Hematopoietic multipotent progenitor cell (in vitro differentiated cells): ENCODE measurements around the gene TRABD2A. TPM values are rescaled to one million over a fixed set of nuclear protein-coding genes. Genes with fewer than 3 reads are reported as not detected.
A peak's percentile ranks its signal among the peaks of the same experiment; 100 is the strongest.

Experiments
- DNase-seq, 3 donors: peaks; one replicate each; pipeline ENCODE4 v3.0.0-alpha.2; 2011 to 2015; ENCODE audit warnings: low read depth in 2 of 3, low spot score in 2 of 3
- total RNA-seq: library from RNA; depleted of rRNA; stranded (reverse); fragments of >200 nt; gene quantifications from one replicate; pipeline ENCODE4 v1.2.3, GENCODE V29; 2012

TRABD2A gene
- total RNA-seq, 1 donor: 0.27 TPM

DNA sequence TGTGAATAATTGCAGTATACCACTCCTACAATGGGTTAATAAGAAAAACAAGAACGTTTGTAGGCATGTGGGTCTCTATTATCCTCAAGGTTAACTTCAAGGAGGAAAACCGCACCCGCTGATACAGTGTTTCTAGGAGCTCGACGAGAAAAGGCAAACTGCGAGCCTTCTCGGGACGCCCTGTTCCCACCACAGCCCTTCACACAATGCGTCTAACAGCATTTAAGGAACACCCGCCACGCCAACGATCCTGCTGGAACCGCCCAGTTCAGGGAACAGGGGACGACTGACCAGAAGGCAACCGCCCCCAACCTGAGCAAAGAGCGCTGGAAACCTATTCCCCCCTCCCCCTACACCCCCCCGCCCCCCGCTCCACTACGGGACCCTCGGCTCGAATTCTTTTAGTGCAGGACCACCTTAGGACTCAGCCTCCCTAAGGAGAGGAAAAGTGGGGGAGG lies 23.9 kb upstream of the TRABD2A start:
- DNase-seq: no peak

DNA sequence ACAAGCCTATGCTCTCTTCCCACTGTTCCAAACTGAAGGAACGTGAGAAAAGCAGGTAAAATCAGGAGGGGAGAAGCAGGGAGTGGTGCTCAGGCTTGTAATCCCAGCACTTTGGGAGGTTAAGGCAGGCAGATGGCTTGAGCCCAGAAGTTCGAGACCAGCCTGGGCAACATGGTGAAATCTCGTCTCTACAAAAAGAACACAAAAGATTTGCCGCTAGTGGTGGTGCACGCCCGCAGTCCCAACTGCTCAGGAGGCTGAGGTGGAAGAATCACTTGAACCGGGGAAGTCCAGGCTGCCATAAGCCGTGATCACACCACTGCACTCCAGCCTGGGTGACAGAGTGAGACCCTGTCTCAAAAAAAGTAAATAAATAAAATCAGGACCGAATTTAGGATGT lies 23.3 kb upstream of the TRABD2A start:
- DNase-seq: no peak

DNA sequence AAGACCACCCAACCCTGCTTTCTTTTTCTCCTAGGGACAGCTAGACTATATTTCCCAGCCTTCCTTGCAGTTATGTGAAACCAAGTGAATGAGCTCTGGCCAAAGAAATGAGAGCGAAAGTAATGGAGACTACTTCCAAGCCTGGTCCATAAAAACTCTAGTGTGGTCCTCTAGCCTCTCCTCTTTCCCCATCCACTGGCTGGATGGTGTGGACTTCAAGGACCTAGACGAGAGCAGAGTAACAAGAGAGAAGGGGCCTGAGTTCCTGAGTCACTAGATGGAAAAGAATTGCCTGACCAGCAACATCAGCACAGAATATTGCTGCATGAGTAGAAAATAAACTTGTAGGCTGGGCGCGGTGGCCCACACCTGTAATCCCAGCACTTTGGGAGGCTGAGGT lies 21.6 kb upstream of the TRABD2A start:
- no peak for DNase-seq

DNA sequence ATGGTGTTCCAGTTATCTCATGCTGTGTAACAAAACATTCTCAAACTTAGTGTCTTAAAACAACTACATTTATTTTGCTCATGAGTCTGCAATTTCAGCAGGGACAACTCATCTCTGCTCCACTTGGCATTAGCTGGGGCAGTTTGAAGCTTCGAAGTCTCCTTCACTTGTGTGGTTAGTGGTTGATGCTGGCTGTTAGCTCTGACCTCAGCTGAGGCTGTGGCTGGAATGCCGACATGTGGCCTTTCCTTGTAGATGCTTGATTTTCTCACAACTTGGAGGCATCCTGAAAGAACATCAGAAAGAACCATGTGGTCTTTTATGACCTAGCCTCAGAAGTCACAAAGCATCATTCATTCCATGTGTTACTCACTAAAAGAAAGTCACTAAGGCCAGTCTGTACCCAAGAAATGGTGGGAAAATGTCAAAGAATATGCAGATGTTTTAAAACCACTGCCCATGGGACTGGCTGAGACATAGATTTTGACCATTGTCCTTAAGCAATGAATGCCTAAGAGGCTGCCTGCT lies 20.8 kb upstream of the TRABD2A start:
- DNase-seq: no peak

GRCh38 chr2:84900971-84901370 lies 20.1 kb upstream of the TRABD2A start:
- no peak for DNase-seq

- DNase-seq: no peak
These were observed 18.7 kb upstream of the TRABD2A start for GRCh38 chr2:84899304-84900204.

GRCh38 chr2:84897773-84898172 lies 16.9 kb upstream of the TRABD2A start:
- no peak for DNase-seq

- no peak for DNase-seq
These were observed 15.7 kb upstream of the TRABD2A start for GRCh38 chr2:84896567-84896966.

- DNase-seq: peak in 1 of 3 donors; percentile 51
These were observed 14.1 kb upstream of the TRABD2A start for GRCh38 chr2:84894758-84895520.

DNA sequence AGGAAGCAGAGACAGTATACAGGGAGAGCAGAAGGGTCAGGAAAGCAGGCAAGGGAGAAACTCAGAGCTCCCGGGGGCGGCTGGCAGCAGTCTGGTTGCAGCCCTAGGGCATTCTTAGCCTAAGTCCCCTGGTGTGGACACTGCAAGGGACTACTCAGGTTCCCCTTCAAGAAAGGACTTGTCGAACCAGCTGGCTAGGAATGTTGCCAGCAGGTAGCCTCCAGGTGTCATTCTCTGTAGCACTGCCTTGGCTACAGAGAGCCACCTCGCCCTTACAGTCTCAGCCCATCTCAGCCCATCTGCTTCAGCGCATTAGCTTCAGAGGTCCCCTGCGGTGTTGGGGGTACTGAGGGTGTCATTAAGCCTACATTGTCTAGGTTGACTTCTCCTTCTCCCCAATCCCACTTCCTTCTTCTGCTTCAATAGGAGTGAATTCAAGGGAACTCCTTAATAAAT lies 13.3 kb upstream of the TRABD2A start:
- no peak for DNase-seq

- DNase-seq: no peak
These were observed 10.6 kb upstream of the TRABD2A start for GRCh38 chr2:84891355-84892010.

DNA sequence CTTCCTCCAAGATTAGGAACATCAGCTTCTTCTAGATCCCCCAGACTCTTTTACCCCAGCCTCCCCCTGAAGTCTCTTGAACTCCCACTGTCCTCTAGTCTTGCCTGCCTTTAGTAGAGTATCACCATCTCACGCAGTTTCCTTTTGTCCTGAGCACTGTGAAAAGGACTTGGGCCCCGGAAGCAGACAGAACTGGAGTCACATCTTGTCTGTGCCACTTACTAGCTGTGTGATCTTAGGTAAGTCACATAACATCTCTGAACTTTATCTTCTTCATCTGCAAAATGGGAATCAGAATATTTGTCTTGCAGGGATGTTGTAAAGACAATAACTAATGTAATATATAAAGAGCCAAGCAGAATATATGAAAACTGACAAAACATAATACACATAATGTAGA lies 8.4 kb upstream of the TRABD2A start:
- DNase-seq: no peak

- DNase-seq: peak in 2 of 3 donors; percentile 62 to 82
These were observed 7.8 kb upstream of the TRABD2A start for GRCh38 chr2:84888401-84889276.

GRCh38 chr2:84886791-84887190 lies 5.9 kb upstream of the TRABD2A start:
- DNase-seq: no peak

DNA sequence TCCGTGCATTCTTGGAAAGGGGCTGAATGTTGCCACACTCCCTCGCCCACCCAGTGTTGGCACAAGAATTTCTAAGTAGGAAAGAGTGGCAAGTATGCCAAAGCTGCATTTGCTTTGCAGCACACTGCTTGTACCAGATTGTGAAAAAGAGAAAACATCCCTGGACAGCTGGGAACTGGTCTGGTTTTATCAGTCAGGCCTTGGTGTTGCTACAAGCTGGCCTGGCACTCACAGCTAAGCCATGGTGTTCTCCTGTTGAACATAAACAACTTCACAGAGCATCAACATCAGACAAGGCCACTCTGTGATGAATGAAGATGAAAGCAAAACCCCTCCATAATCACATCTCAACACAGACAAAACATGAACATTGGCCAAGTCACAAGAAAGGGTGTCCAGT lies 4.2 kb upstream of the TRABD2A start:
- no peak for DNase-seq

GRCh38 chr2:84884449-84884848 lies 3.6 kb upstream of the TRABD2A start:
- no peak for DNase-seq

DNA sequence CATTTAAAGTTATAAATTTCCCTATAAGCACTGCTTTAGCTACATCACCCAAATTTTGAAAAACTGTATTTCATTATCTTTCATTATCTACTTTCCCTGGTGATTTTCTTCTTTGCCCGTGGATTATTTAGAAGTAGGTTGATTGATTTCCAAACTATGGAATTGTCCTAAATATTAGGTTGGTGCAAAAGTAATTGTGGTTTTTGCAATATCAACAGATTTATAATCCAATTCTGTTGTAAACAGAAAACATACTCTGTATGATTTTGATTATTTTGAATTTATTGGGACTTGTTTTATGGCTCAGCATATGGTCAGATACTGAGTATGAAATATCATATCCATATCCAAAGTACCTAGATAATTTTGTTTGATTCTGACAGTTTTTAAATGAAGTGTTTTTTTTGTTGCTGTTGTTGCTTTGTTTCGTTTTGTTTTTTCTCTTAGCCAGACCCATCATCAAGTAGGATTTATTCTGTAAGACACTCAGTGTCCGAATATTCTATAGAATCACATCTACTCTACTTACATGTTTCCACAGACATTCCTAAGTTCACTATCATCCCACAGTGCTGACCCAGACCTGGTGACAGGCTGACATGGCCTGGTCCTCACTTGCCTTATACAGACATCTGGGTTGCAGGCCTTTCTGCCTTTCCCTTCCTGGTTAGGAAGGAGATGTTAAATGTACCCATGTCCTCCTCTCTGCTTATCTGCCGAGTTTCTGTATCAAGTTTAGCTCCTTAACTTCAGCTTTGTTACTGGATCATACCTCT lies 2.1 kb upstream of the TRABD2A start:
- DNase-seq: no peak

- DNase-seq: no peak
These were observed 1.5 kb upstream of the TRABD2A start for GRCh38 chr2:84882414-84882738.
